Vagina (tissue), 2 donors: ENCODE measurements around the gene KCNK3. TPM values are rescaled to one million over a fixed set of nuclear protein-coding genes. Genes with fewer than 3 reads are reported as not detected.

Experiments used
- DNase-seq, 2 donors: peaks; one replicate each; pipeline ENCODE4 v3.0.0-alpha.2; 2017; ENCODE audit errors: extremely low spot score in 2 of 2
- H3K27ac ChIP-seq: fragments of 200-600 bp; sonication (generic); one replicate; pipeline ENCODE4 v1.5.1; 2019
- H3K27me3 ChIP-seq: fragments of 200-600 bp; sonication (generic); one replicate; pipeline ENCODE4 v1.5.1; 2019
- H3K36me3 ChIP-seq, 2 donors: fragments of 200-600 bp; sonication (generic); one replicate each; pipeline ENCODE4 v1.5.1; 2017 to 2019
- H3K4me1 ChIP-seq: fragments of 200-600 bp; sonication (generic); one replicate; pipeline ENCODE4 v1.5.1; 2019
- H3K4me3 ChIP-seq, 2 donors: fragments of 200-600 bp; sonication (generic); 1 replicate in 1 of 2; 2 replicates in 1 of 2; pipeline ENCODE4 v1.5.1; 2016 to 2019
- H3K9me3 ChIP-seq: fragments of 200-600 bp; sonication (generic); one replicate; pipeline ENCODE4 v1.5.1; 2019
- CTCF ChIP-seq, 3 experiments: fragments of 450-650 bp in 2 of 3; fragments of 200-600 bp in 1 of 3; sonication (generic) in 1 of 3; IDR thresholded peaks; one replicate each; pipeline ENCODE4 v1.5.1; 2017 to 2019; ENCODE audit warnings: antibody characterized with exemption in 3 of 3, mild to moderate bottlenecking in 2 of 3, moderate library complexity in 2 of 3
- POLR2A ChIP-seq, 2 donors: fragments of 450-650 bp; IDR thresholded peaks; one replicate each; pipeline ENCODE4 v1.6.1; 2017; ENCODE audit warnings: antibody characterized with exemption in 2 of 2, mild to moderate bottlenecking in 2 of 2, moderate library complexity in 2 of 2
- POLR2AphosphoS5 ChIP-seq, 2 donors: sonication (generic); formaldehyde crosslinking; IDR thresholded peaks; one replicate each; pipeline ENCODE4 v1.9.0; 2017; ENCODE audit warnings: antibody characterized with exemption in 2 of 2, mild to moderate bottlenecking in 2 of 2, low read depth in 1 of 2; ENCODE audit not compliant: insufficient read depth in 1 of 2
- intact Hi-C: fragments of 100-400 bp; cut with DNase I; formaldehyde crosslinking; loops from one replicate; pipeline ENCODE4 v1.15.1; 2023
- total RNA-seq: library from RNA; depleted of rRNA; stranded (reverse); fragments of >200 nt; gene quantifications from one replicate; pipeline ENCODE4 v1.2.3, GENCODE V29; 2016

The KCNK3 gene
- total RNA-seq, 1 donor from 2014 or later = 10.6 TPM

- H3K27ac ChIP-seq = no peak overlapping the region
- no peaks in the 10 kb centered on the region for H3K36me3 ChIP-seq
- TF ChIP-seq POLR2AphosphoS5 (IDR thresholded peaks at IDR 0.05; ENCODE audit: insufficient read depth in 1 of 2, low read depth in 1 of 2) (no peak), POLR2A (IDR thresholded peaks at IDR 0.05) (no peak), CTCF (IDR thresholded peaks at IDR 0.05) (no peak)
- no peak overlapping the region for H3K4me3 ChIP-seq
- H3K27me3 ChIP-seq = no peaks in the 10 kb centered on the region
- no peak for DNase-seq
- no peaks in the 10 kb centered on the region for H3K4me1 ChIP-seq
- intact Hi-C loops = no loop called here
- no peaks in the 10 kb centered on the region for H3K9me3 ChIP-seq
These were observed 20.3 kb upstream of the KCNK3 start for GRCh38 chr2:26672112-26672817.

- intact Hi-C loops = no loop called here
- no peak for TF ChIP-seq POLR2A (IDR thresholded peaks at IDR 0.05)
- no peak for TF ChIP-seq POLR2AphosphoS5 (IDR thresholded peaks at IDR 0.05; ENCODE audit: insufficient read depth in 1 of 2, low read depth in 1 of 2)
- no peak for TF ChIP-seq CTCF (IDR thresholded peaks at IDR 0.05)
- H3K9me3 ChIP-seq = no peaks in the 10 kb centered on the region
- no peaks in the 10 kb centered on the region for H3K27me3 ChIP-seq
- DNase-seq = no peak
- no peaks in the 10 kb centered on the region for H3K4me1 ChIP-seq
- H3K36me3 ChIP-seq = no peaks in the 10 kb centered on the region
- no peak overlapping the region for H3K27ac ChIP-seq
- no peak overlapping the region for H3K4me3 ChIP-seq
These were observed 19.6 kb upstream of the KCNK3 start for GRCh38 chr2:26672818-26673393.

- no peak for DNase-seq
- no peaks in the 10 kb centered on the region for H3K4me1 ChIP-seq
- H3K9me3 ChIP-seq = no peaks in the 10 kb centered on the region
- H3K27ac ChIP-seq = no peak overlapping the region
- H3K36me3 ChIP-seq = no peaks in the 10 kb centered on the region
- TF ChIP-seq POLR2A (IDR thresholded peaks at IDR 0.05) (no peak), POLR2AphosphoS5 (IDR thresholded peaks at IDR 0.05; ENCODE audit: insufficient read depth in 1 of 2, low read depth in 1 of 2) (no peak), CTCF (IDR thresholded peaks at IDR 0.05) (no peak)
- H3K27me3 ChIP-seq = no peaks in the 10 kb centered on the region
- intact Hi-C loops = no loop called here
- no peak overlapping the region for H3K4me3 ChIP-seq
These were observed 18.3 kb upstream of the KCNK3 start for GRCh38 chr2:26674002-26674751.

- Histone ChIP-seq H3K27ac (no peak overlapping the region), H3K4me1 (no peaks in the 10 kb centered on the region), H3K9me3 (no peaks in the 10 kb centered on the region), H3K27me3 (no peaks in the 10 kb centered on the region), H3K36me3 (no peaks in the 10 kb centered on the region), H3K4me3 (no peak overlapping the region)
- DNase-seq = no peak
- TF ChIP-seq POLR2AphosphoS5 (IDR thresholded peaks at IDR 0.05; ENCODE audit: insufficient read depth in 1 of 2, low read depth in 1 of 2) = no peak
- TF ChIP-seq POLR2A (IDR thresholded peaks at IDR 0.05) = no peak
- no peak for TF ChIP-seq CTCF (IDR thresholded peaks at IDR 0.05)
- intact Hi-C loops = no loop called here
These were observed 17.8 kb upstream of the KCNK3 start for GRCh38 chr2:26674771-26675170.
